Measurements from ENCODE around the gene STARD9.

Gene STARD9

DNA sequence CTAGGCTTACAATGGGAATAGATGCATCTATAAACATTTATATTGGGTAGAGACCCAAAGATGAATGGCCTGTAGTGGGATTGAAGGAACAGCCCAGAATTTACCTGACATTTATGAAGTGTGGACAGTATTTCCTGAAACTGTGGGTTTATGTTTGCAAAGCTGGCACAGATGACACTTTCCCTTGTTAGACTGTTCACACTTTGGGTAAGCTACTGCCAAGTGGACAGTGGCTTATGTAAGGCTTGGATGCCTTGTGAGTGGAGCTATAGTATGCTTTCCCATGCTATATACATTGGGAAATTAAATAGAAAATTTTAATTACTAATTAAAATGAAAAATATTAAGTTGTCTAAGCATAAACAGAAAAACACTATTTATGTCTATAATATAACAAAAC lies 48.5 kb downstream of the STARD9 start:
- no peak for DNase-seq (ENCODE audit: low read depth, low spot score)

DNA sequence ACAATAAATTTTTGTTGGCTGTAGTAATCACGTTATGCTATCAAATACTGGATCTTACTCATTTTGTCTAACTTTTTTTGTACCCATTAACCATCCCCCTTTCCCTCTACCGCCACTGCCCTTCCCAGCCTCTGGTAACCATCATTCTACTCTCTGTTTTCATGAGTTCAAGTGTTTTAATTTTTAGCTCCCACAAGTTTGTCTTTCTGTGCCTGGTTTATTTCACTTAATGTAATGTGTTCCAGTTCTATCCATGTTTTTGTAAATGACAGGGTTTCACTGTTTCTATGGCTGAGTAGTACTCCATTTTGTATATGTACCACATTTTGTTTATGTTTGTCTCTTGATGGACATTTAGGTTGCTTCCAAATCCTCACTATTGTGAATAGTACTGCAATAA lies 52.1 kb downstream of the STARD9 start:
- DNase-seq (ENCODE audit: low read depth, low spot score) = no peak

DNA sequence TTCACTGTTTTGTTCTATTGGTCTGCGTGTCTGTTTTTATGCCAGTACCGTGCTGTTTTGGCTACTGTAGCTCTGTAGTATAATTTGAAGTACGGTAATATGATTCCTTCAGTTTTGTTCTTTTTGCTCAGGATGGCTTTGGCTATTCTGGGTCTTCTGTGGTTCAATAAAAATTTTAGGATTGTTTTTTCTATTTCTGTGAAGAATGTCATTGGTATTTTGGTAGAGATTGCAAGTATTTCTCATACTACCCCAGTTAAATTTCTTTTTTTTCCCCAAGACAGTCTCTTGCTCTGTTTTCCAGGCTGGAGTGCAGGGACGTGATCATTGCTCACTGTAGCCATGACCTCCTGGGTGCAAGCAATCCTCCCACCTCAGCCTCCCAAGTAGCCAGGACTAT lies 53.4 kb downstream of the STARD9 start:
- no peak for DNase-seq (ENCODE audit: low read depth, low spot score)

DNA sequence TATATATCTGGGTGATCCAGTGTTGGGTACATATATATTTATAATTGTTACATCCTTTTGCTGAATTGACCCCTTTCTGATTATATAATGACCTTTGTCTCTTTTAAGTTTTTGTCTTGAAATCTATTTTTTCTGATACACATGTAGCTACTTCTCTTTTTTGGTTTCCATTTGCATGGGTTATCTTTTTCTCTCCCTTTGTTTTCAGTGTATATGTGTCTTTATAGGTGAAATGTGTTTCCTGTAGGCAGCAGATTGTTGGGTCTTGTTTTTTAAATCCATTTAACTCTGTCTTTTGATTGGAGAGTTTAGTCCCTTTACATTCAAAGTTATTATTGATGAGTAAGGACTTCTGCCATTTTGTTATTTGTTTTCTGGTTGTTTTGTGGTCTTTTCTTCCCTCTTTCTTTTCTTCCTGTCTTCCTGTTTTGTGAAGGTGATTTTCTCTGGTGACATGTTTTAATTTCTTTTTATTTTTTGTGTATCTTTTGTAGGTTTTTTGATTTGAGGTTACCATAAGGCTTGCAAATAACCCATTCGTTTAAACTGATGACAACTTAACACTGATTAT lies 56.8 kb downstream of the STARD9 start:
- no peak for DNase-seq (ENCODE audit: low read depth, low spot score)

DNA sequence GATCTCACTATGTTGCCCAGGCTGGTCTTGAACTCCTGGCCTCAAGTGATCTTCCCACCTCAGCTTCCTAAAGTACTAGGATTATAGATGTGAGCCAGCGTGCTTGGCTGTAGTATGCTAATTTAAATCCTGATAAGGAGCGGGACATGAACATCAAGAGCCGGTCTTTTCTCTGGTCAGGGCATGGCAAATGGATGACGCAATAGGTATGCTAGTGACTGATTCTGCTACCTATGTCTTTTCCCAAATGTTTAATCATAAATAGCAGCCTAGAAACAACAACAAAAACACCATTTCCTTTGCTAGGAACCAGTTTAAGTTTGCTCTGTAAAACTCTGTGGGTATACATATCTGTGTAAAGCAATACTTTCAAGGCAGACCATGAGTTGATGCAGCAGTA lies 64.7 kb downstream of the STARD9 start:
- DNase-seq (ENCODE audit: low read depth, low spot score) = no peak

DNA sequence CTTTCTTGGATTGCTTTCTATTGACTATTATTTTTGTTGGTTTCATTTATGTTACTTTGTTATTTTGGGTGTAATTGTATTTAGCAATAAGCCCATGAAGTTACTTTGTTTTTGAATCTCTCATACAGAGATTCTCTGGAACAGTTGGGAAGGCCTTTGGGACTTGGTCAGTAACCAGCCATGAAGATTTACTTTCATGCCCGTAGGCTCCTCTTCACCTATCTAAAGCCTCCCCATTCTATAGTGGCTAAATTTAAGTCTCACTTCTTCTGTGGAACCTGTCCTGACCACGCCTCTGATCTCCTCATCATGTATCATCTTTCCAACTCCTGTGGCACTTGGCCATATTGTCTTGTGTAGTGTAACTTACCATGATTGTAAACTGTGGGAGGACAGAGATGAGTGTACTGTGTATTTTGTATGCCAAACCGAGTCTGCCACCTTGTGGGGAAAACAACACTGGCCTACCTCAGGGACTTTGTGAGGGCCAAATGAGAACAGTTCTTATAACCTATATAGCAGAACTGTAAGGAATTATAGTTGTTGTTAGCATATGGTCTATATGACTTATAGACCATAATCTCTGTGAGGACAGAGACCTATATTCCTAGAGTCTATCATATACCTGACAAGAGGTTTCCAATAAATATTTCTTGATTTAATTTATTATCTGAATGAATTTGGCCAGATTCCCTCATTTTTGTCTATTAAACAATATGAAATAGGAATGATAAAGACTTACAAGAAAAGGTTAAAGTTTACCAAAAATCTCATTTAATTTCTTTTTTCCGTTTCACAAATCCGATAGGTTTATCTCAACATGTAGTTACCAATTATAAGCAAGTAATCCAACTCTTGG lies 75.0 kb downstream of the STARD9 start:
- peak; percentile 84 for DNase-seq (ENCODE audit: low read depth, low spot score)

DNA sequence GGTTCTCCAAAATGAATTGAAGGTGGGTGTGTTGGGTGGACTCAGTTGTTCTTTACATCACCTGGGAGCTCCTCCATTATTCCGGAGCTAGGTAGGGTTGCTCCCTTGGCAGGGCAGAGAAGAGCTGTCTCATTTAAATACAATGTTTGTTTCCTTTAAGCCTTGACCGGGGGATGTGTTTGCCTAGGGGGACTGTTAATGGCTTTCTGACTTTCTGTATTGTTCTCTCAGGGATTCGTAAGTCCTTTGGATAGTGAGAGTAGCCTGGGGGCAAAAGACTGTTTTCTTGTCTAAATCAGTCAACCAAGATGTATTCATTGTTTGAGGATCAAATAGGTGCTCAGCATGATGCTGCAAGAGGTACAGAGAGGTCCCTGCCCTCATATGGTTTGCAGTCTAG lies 90.4 kb downstream of the STARD9 start:
- DNase-seq (ENCODE audit: low read depth, low spot score) = no peak

DNA sequence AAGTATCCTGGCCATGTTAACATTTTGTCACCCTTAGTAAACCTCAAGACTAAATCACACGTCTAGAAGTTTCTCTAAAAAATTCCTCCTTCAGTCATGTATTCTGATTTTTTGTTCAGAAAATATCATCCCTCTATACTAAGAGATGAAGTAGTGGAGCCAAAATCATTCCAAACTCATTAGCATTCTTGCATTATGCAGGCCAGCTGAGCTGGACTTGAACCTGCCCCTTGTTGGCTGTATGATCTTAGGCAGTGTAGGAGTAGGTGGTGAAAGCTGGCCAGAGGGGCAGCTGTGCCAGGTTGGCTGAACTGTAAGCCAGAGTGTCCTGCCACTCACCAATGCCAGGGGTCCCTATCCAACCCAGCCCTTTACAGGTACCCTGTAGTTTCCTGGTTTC lies 92.4 kb downstream of the STARD9 start:
- no peak for DNase-seq (ENCODE audit: low read depth, low spot score)

DNA sequence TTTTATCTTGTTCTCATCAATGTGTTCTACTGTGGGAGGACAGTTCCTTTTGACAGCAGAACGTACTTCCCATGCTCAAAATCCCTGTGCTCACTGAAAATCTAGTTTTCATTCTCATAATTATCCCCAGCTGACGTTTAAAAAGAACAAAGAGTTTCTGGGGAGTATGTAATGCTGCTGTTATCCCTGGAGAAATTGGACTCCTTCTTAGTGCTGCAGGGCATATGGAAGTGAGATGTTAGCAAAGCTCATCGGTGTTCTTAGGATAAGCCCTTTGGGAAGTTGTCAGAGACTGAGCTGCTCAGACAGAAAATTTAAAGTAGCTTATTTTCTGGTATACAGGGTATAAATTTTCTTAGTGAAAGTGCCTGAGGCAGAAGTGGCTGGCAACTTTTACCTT lies 95.0 kb downstream of the STARD9 start:
- DNase-seq (ENCODE audit: low read depth, low spot score) = no peak

DNA sequence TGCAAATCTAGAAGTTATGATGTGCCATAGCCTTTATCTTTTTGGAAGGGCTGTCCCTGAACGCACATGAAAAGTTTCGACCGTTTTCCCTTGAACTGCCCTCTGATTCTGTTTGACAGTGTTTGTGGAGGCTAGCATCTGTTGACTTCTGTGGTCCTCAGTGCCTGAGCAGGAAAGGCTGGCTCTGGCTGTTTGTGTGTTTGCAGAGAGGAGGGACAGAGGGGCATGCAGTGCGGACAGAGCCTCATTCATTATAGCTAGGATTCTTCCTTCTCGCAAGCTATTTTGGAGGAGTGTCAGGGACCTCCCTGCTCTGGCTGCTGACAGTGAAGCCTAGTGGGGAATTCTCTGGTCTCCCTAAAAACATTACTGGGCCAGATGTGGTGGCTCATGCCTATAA lies 97.0 kb downstream of the STARD9 start:
- DNase-seq (ENCODE audit: low read depth, low spot score) = no peak

DNA sequence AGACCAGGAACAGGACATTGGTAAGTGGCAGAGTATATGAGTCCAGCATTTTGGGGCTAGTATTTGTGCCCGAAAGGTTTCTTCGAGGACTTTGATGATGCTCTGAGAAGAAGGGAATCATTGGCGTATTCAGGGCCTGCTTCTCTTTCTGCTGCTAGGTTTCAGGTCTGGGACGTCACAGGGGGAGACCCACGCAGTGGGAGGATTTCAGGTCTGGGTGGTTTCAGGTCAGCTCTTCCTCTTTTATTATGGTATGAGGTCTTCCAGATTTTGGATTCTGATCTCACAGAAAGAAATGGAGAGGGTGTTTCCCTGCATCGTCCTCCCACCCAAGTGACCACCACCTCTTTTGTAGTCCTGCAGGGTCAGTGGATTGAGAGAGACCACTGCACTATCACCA lies 99.1 kb downstream of the STARD9 start:
- DNase-seq (ENCODE audit: low read depth, low spot score) = no peak

DNA sequence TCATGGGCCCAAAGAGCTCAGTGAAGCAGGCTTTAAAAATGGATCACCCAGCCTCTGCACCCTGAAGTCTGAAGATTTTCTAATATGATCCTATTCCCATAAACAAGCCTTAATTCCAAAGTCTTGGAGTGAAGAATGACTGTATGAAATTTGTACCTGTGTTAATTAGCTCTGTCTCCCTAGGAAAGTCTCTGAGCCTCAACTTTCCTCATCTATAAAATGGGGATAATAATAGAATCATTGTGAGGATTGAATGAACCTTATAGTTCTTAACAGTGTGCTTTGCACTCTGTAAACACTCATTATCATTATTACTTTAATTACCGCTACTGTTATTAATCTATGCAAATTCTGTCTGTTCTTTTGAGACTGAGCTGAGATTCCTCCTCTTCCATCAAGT lies 99.6 kb downstream of the STARD9 start:
- no peak for DNase-seq (ENCODE audit: low read depth, low spot score)

DNA sequence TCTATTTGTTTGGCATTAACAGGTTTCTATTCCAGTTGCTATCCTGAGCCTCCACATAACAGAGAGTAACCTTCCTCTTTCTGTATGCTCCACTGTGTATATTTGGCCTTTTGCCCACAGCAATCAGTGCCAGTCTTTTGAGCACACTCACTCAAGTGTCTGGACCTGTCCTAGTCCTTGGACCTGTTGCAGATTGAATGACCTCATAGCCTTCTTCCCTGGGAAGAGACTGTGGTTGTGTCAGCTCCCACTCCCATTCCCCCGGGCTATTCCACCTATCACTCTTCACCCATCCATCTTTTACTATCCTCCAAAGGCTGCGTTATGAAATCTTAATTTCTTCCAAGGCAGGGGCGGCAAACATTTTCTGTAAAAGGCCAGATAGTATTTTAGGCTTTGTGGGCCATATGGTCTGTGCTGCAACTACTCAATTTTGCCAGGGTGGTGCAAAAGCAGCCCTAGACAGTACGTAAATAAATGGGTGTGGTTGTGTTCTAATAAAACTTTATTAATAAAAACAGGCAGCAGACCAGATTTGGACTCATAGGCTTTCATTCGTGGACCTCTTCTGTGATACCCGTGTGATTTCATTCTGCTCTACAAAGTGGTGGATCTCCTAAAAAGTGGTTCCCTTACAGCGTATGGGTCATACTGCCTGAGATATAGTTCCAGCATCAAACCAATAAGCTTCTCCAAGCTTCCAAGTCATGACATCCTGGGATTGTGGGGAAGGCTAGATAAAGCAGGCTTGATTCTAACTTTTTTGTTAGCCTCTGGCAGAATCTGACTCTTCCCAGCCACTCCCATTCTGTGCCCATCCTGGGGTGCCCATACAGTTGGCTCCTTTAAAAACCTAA lies 104.1 kb downstream of the STARD9 start:
- peak; percentile 16 for DNase-seq (ENCODE audit: low read depth, low spot score)

DNA sequence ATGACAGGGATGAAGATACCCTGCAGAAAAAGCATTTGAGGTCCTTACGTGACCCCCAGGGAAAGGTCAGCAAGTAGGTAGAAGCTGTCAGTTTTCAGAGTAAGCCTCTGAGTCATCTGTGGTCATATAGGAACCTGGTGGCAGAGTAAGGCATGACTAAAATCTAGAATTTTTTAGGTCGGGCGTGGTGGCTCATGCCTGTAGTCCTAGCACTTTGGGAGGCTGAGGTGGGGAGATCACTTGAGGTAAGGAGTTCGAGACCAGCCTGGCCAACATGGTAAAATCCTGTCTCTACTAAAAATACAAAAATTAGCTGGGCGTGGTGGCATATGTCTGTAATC lies 104.7 kb downstream of the STARD9 start:
- peak; percentile 15 for DNase-seq (ENCODE audit: low read depth, low spot score)

DNA sequence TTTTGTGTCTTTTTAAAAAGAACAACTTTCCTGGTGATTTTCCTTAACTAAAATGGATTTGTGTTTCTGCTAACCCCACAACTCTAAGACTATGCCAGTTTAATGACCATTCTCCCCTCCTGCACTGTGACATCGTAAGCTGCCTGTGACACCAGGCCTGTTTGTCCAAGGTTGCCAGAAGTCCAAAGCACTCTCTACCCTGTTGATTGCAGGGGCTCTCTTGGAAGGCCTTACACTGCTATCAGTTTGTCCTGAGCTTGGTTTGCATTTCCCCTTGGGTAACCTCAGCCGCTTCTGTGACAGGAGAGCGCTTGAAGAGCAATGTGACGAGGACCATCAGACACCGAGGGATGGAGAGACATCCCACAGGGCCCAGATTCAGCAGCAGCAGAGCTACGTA lies 105.7 kb downstream of the STARD9 start:
- DNase-seq (ENCODE audit: low read depth, low spot score) = no peak

DNA sequence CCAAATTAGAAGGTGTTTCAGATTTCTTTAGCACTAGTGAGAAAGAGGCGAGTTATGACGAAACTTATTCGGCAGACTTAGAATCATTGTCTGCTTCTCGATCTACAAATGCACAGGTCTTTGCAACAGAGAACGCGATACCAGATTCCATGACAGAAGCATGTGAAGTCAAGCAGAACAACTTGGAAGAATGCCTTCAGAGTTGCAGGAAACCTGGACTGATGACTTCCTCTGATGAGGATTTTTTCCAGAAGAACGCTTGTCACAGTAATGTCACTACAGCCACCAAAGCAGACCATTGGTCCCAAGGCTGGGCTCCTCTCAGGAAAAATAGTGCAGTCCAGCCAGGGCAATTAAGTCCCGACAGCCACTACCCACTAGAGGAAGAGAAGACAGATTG lies 110.9 kb downstream of the STARD9 start:
- DNase-seq (ENCODE audit: low read depth, low spot score) = no peak

DNA sequence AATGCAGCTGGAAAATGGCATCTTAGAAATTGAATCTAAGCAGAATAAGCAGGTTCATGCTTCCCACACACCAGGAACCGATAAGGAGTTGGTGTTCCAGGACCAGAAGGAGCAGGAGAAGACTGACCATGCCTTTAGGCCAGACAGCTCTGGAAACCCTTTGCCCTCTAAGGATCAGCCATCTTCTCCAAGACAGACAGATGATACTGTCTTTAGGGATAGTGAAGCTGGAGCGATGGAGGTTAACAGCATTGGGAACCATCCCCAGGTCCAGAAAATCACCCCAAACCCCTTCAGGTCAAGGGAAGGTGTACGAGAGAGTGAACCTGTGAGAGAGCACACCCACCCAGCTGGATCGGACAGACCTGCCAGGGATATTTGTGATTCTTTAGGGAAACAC lies 112.3 kb downstream of the STARD9 start:
- no peak for DNase-seq (ENCODE audit: low read depth, low spot score)

DNA sequence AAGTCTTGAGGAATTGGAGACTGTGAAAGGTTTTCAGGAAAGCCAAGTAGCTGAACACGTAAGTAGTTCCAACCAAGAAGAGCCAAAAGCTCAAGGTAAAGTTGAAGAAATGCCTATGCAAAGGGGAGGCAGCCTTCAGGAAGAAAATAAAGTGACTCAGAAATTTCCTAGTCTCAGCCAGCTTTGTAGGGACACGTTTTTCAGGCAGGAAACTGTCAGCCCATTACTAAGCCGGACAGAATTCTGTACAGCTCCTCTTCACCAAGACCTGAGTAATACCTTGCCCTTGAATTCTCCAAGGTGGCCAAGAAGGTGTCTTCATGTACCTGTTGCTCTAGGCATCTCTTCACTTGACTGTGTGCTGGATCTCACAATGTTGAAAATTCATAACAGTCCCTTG lies 112.9 kb downstream of the STARD9 start:
- no peak for DNase-seq (ENCODE audit: low read depth, low spot score)

DNA sequence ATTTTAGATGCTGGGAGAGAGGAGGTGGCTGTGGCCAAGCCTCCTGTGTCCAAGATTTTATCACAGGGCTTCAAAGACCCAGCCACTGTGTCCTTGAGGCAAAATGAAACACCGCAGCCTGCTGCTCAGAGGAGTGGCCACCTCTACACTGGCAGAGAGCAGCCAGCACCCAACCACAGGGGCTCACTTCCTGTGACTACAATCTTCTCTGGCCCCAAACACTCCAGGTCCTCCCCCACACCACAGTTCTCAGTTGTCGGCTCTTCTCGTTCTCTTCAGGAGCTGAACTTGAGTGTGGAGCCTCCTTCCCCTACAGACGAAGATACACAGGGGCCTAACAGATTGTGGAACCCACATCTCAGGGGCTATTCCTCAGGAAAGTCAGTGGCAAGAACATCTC lies 115.9 kb downstream of the STARD9 start:
- DNase-seq (ENCODE audit: low read depth, low spot score) = no peak

DNA sequence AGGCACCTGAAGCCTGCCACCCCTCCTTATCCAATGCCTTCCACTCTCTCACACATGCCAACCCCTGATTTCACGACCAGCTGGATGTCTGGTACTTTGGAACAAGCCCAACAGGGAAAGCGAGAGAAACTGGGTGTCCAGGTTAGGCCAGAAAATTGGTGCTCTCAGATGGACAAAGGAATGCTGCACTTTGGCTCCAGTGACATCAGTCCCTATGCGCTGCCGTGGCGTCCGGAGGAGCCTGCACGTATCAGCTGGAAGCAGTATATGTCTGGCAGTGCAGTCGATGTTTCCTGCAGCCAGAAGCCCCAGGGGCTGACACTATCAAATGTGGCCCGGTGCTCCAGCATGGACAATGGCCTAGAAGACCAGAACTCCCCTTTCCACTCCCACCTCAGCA lies 116.4 kb downstream of the STARD9 start:
- no peak for DNase-seq (ENCODE audit: low read depth, low spot score)

DNA sequence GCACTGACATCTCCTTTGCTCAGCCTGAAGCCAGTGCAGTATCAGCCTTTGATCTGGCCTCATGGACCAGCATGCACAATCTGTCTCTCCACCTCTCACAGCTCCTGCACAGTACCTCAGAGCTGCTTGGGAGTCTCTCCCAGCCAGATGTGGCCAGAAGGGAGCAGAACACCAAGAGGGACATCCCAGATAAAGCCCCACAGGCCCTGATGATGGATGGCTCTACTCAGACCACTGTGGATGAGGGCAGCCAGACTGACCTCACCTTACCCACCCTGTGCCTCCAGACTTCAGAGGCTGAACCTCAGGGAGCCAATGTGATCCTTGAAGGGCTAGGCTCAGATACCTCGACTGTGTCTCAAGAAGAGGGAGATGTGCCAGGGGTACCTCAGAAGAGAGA lies 117.1 kb downstream of the STARD9 start:
- DNase-seq (ENCODE audit: low read depth, low spot score) = no peak

DNA sequence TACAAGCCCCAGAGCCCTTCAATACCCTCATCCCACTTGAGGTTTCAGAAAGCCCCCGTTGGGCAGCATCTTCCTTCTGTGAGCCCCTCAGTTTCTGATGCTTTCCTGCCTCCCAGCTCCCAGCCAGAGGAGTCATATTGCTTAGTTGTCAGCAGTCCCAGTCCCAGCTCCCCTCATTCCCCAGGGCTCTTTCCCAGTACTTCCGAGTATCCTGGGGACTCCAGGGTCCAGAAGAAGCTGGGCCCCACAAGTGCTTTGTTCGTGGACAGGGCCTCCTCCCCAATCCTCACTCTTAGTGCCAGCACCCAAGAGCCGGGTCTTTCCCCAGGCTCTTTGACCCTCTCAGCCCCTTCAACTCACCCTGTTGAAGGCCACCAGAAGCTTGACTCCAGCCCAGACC lies 117.6 kb downstream of the STARD9 start:
- no peak for DNase-seq (ENCODE audit: low read depth, low spot score)

DNA sequence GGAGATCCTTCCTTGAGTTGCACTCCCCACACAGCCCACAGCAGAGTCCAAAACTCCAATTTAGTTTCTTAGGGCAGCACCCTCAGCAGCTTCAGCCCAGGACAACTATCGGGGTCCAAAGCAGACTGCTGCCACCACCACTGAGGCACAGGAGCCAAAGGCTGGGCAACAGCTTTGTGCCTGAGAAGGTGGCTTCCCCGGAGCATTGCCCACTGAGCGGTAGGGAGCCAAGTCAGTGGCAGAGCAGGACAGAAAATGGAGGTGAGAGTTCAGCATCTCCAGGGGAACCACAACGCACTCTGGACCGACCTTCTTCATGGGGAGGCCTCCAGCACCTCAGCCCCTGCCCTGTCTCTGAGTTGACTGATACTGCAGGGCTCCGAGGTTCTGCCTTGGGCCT lies 118.1 kb downstream of the STARD9 start:
- no peak for DNase-seq (ENCODE audit: low read depth, low spot score)

Data from astrocyte of the hippocampus (primary cell).